ENCODE data around the gene DDX49.
"Not testable (repeated sequence)": the region's sequence is repeated elsewhere in the genome, so short reads cannot be mapped to it uniquely, and the experiment has no call there.

DDX49 gene

GRCh38 chr19:18895824-18896341 is 23.6 kb upstream of the DDX49 start, which contains the start of gene CERS1:
CERS1 (minus strand) TSS chr19:18896158; CDS start chr19:18896072, 86 bp downstream.
- no peak for DNase-seq

DNA sequence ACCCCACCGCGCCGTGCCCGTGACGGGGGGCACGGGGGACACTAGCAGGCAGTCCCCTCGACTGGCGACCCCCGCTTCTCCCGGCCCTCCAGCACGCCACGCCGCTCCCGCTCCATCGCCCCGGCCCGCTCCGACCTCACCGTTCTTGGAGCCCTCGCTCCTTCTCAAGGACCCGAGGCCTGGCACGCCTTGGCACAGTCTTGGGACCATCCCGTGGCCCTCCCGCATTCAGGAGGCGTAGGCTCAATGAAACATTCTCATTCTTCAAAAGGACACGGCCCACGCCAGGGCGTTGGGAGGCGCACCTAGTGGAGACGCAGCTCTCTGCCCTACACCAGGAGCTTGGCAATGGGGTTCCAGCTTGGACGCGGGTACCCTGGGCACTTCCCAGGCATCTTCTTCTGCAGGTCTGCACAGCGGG is 23.1 kb upstream of the DDX49 start:
- DNase-seq, result no peak

GRCh38 chr19:18897094-18898029 is 22.2 kb upstream of the DDX49 start:
- no peak for DNase-seq

DNA sequence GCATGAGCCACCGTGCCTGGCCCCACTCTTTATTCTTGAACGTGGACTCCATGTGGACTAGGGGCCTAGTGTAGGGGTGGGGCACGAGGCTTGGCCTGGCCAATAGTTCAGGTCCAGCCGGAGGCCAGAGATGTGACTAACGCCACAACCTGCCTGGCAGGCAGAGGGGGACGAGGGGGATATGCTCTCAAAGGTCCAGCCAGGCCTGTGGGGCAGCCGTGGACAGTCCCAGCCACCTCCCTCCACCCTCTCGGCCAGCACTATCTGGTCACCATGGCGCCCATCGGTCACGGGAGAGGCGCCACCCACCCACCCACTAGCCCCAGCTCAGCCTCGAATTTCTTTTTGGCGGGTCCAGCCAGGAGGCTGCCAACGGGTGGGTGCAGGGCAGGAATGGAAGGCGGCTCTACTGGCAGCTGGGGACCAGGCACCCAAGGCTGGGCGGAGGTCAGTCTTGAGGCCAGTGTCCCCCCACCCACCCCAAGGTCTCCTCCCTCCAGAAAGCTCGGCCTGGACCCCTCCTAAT is 21.4 kb upstream of the DDX49 start:
- no peak for DNase-seq

- no peak for DNase-seq
Observed at GRCh38 chr19:18898607-18899408, 20.7 kb upstream of the DDX49 start.

DNA sequence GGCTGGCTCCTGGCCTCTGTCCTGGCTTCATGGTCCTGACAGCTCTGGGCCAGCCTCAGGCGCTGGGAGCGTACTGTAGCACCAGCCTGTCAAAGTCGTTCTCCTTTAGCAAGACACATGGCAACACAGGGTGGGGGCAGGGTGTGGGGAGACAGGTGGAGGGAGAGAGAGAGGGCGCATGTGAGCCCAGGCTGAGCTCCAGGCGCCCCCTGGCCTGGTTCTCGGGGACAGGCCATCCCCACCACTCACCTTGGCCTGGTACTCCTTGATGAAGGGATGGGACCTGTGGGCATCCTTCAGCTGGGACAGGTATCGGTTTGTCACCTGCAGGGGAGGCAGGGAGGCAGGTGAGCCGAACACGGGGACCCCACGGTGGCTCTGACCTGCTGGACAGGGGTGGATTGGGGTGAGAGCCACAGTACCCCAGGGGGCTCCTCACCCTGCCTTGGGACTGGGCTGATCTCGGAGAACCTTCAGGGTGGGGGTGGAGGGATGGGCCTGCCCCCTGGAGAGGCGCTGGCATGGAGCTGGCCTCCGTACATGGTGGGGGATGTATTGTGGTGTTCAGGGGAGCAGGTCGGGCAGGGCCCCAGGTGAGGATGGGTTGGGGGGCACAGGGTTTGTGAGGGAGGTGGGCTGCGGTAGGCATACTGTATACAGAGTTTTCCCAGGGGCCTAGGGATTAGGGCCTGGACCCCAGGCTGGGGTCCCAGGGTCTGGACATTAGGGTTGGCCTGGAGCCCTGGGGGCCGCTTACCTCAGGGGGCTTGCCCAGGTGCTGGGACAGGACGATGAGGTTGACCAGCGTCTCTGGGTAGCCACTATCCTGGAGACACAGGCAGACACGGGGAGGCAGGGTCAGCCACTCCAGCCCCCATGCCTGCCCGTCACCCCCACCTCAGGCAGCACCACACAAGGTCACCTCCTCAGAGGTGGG is 19.6 kb upstream of the DDX49 start:
- DNase-seq, result no peak

GRCh38 chr19:18900700-18901481 is 18.6 kb upstream of the DDX49 start:
- no peak for DNase-seq

DNA sequence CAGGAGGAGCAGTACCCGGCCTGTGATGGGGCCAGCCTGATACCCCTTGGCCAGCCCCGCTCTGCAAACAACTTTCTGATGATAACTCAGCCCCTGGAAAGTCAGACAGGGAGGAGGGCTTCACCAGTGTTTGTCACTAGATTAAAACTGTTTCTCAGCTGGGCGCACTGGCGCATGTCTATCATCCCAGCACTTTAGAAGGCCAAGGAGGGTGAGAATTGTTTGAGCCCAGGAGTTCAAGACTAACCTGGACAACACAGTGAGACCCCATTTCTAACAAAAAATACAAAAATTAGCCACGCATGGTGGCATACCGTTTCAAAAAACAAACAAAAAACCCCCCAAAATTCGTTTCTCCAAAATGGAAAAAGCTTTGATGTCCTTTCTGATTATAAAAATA is 18.0 kb upstream of the DDX49 start:
- no peak for DNase-seq

DNA sequence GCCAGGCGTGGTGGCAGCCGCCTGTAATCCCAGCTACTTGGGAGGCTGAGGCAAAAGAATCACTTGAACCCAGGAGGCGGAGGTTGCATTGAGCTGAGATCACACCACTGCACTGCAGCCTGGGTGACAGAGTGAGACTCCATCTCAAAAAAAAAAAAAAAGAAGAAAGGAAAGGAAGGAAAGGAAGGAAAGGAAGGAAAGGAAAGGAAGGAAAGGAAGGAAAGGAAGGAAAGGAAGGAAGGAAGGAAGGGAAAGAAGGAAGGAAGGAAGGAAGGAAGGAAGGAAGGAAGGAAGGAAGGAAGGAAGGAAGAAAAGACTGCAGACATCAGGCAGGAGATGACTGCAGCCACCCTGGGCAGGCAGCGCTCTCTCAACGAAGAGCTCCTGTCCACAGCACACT is 17.0 kb upstream of the DDX49 start:
- DNase-seq, result not testable (repeated sequence)

DNA sequence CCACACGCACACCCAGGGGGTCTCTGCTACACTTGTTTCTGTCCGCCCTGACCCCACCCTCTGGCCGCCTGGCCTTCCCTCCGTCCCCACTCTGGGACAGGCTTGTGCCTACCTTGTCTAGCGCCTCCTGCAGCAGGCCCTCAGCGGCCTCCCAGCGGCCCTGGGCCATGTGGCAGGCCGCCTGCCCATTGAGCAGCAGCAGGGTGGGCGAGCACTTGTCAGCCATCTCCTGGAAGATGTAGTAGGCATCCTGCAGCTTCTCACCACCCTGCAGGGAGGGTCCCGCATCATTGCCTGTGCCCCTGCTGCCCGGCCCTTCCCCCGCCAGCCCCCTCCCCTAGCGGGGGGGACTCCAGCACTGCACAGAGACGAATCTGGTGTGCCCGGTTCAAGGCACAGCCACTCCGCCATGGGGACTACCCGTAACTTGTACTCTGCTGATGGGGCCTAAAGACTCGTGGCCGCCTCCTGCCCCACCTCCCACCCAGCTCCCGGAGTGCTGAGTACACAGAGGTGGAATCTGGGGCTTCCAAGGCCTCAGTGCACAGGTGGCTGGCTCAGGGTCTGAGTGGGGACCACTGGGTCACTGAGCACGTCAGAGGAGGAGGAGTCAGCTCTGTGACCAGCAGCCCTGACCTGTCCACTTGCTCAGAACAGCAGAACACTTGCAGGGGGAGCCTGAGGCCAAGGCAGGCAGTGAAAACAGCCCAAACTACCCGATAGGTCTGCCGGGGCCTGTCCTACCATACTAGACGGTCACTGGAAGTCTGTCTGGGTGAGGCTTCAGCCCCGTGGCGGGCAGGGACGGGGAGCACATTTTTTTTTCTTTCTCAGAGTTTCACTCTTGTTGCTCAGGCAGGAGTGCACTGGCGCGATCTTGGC is 16.1 kb upstream of the DDX49 start:
- DNase-seq, result no peak

DNA sequence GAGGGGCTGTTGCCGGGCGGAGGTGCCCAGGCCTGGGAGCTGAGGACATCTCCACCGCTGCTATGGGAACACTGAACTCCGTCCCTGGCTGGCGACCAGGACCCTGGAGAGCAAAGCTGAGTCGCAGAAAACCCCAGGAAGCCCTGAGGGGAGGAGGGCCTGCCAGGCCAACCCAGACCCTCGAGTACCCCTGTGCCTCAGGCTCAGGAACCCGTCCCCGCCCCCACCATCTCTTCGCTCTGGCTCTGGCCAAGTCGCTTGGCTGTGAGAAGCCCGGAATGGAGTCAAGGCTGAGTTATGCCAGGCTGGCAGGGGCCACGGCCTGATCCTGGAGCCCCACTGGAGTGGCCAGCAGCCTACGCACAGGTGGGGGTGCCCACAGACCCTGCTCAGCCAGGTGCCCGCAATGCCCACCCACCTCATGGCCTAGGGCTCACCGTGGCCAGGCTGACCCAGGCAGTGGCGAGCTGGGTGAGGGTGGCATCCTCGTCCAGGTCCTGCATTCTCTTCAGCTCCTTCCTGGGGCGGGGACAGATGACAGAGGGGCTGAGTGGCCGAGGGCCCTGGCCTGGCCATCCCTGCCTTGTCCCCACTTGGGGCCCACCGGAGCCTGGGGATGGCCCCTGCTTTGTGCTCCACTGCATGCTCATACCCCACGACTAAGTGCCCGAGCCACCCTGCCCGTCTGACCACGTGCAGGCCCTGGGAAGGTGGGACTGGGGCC is 15.0 kb upstream of the DDX49 start:
- no peak for DNase-seq

- no peak for DNase-seq
Observed at GRCh38 chr19:18905058-18905456, 14.5 kb upstream of the DDX49 start.

GRCh38 chr19:18905513-18906236 is 13.8 kb upstream of the DDX49 start:
- no peak for DNase-seq

- no peak for DNase-seq
Observed at GRCh38 chr19:18906605-18907519, 12.7 kb upstream of the DDX49 start.

DNA sequence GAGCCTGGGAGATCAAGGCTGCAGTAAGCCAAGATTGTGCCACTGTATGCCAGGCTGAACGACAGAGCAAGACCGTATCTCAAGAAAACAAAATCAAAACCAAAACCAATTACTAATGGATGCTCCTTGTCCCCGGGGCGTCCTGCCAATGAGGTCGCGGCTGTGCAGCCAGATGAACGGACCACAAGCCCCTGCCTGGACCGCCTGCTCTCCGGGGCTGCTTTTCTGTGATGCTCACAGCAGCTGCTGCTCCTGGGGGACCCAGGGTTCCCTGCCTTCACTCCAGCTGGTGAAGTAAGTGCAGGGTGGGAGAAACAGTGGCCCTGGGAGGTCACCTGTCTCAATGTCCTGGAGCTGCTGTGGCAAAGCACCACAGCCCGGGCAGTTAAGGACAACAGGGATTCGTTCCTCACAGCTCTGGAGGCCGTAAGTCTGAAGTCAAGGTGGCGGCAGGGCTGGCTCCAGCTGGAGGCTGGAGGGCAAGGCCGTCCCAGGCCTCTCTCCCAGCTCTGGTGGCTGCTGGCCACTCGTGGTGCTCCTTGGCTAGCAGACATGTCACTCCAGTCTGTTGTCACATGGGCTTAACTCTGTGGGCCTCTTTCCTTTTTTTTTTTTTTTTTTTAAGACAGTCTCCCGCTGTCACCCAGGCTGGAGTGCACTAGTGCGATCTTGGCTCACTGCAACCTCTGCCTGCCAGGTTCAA is 10.4 kb upstream of the DDX49 start:
- DNase-seq, result no peak

DNA sequence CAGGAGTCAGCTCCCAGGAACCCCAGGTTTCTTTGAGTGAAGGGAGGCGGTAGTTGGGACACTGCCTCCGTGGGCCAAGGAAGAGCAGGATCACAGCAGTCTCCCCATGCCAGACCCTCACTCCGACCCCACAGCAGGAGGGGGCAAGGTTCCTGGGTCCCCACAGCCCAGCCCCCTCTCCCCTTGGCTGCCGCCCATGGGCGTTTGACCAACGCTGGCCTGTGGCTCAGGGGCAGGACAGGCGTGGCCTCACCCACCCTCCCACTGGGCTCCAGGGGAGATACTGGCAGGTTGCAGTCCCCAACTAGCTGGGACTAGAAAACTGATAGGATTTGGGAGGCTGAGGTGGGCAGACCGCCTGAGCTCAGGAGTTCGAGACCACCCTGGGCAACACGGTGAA is 9.5 kb upstream of the DDX49 start:
- no peak for DNase-seq

DNA sequence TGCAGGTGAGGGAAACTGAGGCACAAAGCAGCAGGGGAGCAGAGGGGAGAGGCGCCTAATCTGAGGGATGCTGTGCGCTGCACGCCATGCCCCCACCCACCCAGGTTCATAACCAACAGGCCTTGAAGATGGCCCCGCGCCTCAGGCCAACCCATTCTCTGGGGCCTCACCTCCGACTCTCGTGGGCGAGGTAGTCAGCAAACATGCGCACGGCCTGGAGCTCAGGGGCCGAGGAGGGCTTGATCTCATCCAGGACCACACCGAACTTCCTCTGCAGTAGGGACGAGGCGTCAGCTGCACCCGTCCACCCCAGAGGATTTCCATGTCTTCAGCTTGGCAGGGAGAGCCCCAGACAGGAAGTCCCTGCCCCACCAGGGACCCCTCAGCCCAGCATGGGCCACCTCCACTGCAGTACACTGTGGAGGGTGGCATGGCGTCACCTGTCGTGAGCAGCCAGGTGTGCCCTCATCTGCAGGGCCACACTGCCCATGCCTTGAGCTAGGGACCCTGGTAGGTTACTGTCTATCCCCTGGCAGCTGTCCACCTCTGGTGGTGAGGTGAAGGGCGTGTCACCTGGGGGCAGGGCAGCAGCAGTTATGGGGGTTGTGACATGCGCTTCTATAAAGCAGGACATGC is 8.6 kb upstream of the DDX49 start:
- no peak for DNase-seq
